NCI-H2196 treated with DMSO at 0.1 percent for 48 hours (cell line): ENCODE results near the gene CAMTA2.

Experiments
- DNase-seq: peaks from one replicate; lab custom pipeline; 2025; ENCODE audit not compliant: unreplicated experiment; lab: John Stamatoyannopoulos, UW

The CAMTA2 gene

GRCh38 chr17:4969551-4970173 is 17.8 kb downstream of the CAMTA2 start:
- DNase-seq: no peak

- DNase-seq: no peak
These were observed 18.4 kb downstream of the CAMTA2 start for GRCh38 chr17:4969047-4969550.

- no peak for DNase-seq
These were observed 18.9 kb downstream of the CAMTA2 start for GRCh38 chr17:4968486-4969046.

- peak; percentile 53 for DNase-seq
These were observed 19.7 kb downstream of the CAMTA2 start, which contains the start of gene SPAG7 for GRCh38 chr17:4967539-4968485. TSS of gene SPAG7 (minus strand) at chr17:4967817. CDS start at chr17:4967804, 13 bp downstream.

GRCh38 chr17:4966844-4967538 is 20.5 kb downstream of the CAMTA2 start:
- peak; percentile 95 for DNase-seq

- no peak for DNase-seq
These were observed 22.0 kb downstream of the CAMTA2 start for GRCh38 chr17:4965311-4965986.

- no peak for DNase-seq
These were observed 27.1 kb downstream of the CAMTA2 start for GRCh38 chr17:4960279-4960922.

GRCh38 chr17:4959261-4959965 is 28.1 kb downstream of the CAMTA2 start:
- no peak for DNase-seq

- DNase-seq: no peak
These were observed 29.4 kb downstream of the CAMTA2 start for GRCh38 chr17:4958102-4958501.

- no peak for DNase-seq
These were observed 30.9 kb downstream of the CAMTA2 start for GRCh38 chr17:4956493-4957061.

- DNase-seq: no peak
These were observed 32.4 kb downstream of the CAMTA2 start for GRCh38 chr17:4955091-4955490.

GRCh38 chr17:4953451-4953961 is 34.0 kb downstream of the CAMTA2 start:
- DNase-seq: no peak

GRCh38 chr17:4951486-4951885 is 36.0 kb downstream of the CAMTA2 start:
- no peak for DNase-seq

- DNase-seq: no peak
These were observed 36.7 kb downstream of the CAMTA2 start, which contains the start of gene ENO3 for GRCh38 chr17:4950746-4951204. TSS of gene ENO3 (plus strand) at chr17:4951119. CDS start at chr17:4951830, 711 bp downstream.

GRCh38 chr17:4950075-4950745 is 37.3 kb downstream of the CAMTA2 start:
- no peak for DNase-seq

GRCh38 chr17:4949321-4950074 is 38.0 kb downstream of the CAMTA2 start:
- peak; percentile 50 for DNase-seq

- peak; percentile 51 for DNase-seq
These were observed 38.5 kb downstream of the CAMTA2 start for GRCh38 chr17:4948931-4949320.
